HG02588 (cell line): Measurements from ENCODE around the gene MRLN.
"Not testable (repeated sequence)": the region's sequence is repeated elsewhere in the genome, so short reads cannot be mapped to it uniquely, and the experiment has no call there.

ENCODE experiments used
- ATAC-seq: cut with Tn5 transposase; IDR thresholded peaks from one replicate; pipeline ENCODE4 v1.9.1; 2021; ENCODE audit warnings: mild to moderate bottlenecking, moderate library complexity; ENCODE audit not compliant: unreplicated experiment

The MRLN gene

GRCh38 chr10:59753267-59753666, at the start of gene MRLN:
Gene MRLN, minus strand, starts transcription at chr10:59753455.
- no peak for ATAC-seq

DNA sequence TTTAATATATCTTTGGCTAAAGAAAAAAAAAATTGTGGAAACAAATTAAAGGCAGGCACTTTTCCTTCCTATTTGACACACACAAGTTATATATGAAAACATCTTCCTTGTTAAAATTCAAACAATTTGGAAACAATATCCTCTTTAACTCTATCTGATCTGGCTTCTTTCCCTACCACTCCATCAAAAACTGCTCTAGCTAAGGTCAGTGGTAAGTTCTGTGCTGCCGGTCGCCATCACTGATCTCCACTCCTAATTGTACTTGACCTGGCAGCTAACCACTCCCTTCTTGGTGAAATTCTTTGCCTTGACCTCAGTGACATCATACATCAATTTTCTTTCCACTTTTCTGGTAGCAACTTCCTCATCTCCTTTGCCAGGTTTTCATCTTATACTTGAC, 47.9 kb upstream of the MRLN start:
- no peak for ATAC-seq

- ATAC-seq, result no peak
These were observed 46.2 kb upstream of the MRLN start for GRCh38 chr10:59799421-59799820.

- ATAC-seq, result no peak
These were observed 40.7 kb upstream of the MRLN start for GRCh38 chr10:59793919-59794318.

GRCh38 chr10:59792812-59793211, 39.6 kb upstream of the MRLN start:
- no peak for ATAC-seq

GRCh38 chr10:59791601-59792000, 38.3 kb upstream of the MRLN start:
- no peak for ATAC-seq

GRCh38 chr10:59790080-59790479, 36.8 kb upstream of the MRLN start:
- ATAC-seq, result not testable (repeated sequence)

DNA sequence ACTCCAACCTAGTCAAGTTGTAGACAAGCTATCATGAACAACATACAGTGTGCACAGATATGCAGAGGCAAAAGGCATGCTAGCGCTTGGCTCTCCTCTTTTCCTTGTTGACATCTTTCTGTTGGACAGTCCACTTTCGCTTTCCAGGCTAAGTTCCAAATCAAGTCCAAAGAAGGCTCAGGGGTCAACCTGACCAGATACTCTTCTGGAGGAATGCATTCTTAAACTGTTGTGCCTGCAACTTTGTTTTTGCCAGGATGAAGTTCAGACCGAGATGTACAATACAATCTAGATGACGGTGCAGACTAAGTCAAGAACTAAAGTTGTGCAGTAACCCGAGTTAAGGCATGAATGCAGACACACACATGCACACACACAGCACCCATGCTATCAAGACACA, 35.7 kb upstream of the MRLN start:
- ATAC-seq, result not testable (repeated sequence)

- ATAC-seq, result not testable (repeated sequence)
These were observed 33.8 kb upstream of the MRLN start for GRCh38 chr10:59787032-59787431.

DNA sequence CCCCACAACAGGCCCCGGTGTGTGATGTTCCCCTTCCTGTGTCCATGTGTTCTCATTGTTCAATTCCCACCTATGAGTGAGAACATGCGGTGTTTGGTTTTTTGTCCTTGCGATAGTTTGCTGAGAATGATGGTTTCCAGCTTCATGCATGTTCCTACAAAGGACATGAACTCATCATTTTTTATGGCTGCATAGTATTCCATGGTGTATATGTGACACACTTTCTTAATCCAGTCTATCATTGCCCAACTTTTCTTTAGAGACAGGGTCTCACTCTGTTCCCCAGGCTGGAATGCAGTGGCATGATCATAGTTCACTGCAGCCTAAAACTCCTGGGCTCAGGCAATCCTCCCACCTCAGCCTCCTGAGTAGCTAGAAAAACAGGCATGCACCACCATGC, 32.2 kb upstream of the MRLN start:
- not testable (repeated sequence) for ATAC-seq

DNA sequence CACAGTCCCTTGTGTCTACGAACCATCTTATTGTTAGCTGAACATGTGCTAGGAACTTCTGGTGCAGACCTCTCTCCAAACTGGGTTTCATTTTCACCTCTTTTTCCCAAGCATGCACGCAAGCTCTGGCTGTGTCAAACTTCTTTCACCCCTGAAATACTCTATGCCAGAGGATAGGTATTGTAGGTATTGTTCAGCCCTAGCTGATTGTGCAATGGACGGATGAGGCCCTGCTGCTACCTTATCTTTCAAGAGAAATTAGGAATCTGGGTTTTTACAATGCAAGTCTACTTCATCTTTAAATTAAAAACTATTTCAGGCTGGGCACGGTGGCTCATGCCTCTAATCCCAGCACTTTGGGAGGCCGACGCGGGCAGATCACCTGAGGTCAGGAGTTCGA, 28.3 kb upstream of the MRLN start:
- no peak for ATAC-seq

DNA sequence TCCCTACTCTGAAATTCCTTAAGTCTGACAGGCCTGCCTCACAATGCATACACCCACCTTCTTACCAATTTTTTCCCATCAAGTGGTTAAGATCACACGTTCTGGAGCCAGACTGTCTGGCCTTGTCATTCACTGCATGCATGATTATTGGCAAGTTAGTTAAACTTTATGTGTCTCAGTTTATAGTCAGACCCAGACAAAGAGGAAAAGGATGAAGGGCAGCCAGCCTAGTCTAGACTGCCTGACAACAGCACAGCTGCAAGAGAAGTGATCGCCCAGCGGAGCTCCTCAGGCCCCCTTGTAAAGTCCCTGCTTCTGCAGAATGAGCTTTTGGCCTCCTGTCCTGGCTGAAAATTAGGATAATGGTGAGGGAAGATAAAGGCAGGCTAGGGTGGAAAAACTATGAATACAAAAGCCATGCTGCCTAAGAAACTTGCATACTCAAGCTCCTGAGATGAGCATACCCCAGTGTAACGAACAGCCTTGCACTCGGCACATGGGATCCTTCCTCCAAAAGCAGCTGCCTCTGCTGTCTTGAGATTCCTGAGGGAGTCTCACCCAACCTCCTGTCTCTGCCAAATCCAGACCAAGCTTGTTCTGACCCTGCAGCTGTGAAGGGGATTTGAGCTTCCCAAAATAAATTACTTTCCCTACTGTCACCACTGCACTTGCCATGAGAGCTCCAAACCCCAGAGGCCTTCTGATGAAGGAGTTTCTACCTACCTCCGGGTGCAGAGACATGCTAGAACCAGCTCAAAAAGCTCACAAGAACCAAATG, 26.7 kb upstream of the MRLN start:
- no peak for ATAC-seq

- ATAC-seq, result no peak
These were observed 21.2 kb upstream of the MRLN start for GRCh38 chr10:59774451-59774850.

DNA sequence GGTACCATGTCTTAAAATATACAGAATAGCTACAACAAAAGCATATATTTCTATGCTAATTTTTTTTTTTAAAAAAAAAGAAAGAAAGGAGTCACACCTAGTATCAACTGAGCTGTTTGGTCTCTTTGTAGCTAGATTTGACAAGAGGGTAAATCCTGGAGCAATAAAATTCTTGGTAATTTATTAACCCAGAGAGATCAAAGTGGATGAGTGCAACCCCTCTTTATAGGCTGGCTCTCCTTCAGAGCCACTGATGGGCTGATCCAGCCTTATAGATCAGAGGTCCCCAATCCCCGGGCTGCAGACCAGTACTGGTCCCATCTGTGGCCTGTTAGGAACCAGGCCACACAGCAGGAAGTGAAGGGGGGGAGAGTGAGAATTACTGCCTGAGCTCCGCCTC, 19.8 kb upstream of the MRLN start:
- ATAC-seq, result no peak

- ATAC-seq, result no peak
These were observed 18.0 kb upstream of the MRLN start for GRCh38 chr10:59771162-59771807.

GRCh38 chr10:59770689-59771088, 17.4 kb upstream of the MRLN start:
- ATAC-seq, result no peak

- ATAC-seq, result no peak
These were observed 9.2 kb upstream of the MRLN start for GRCh38 chr10:59762505-59762904.

- ATAC-seq, result no peak
These were observed 4.7 kb upstream of the MRLN start for GRCh38 chr10:59757966-59758365.

DNA sequence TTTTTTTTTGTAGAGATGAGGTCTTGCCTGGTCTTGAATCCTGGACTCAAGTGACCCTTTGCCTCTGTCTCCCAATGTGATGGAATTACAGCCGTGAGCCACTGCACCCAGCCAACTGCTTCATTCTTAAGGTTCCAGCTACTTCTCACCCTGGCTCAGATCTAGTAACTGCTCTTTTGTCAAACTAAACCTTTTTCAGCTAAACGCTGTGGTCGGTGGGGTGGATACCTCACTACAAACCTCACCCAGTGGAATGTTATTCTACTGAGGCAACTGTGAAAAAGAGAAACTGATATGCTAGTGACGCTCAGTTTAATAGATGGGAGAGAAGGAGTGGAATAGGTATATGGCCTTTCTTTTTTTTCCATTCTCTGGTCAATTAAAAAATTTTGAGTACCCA, 1.7 kb upstream of the MRLN start:
- no peak for ATAC-seq

GRCh38 chr10:59752278-59752940, 846 bp downstream of the MRLN start:
- no peak for ATAC-seq

GRCh38 chr10:59750155-59750945, 2.9 kb downstream of the MRLN start:
- no peak for ATAC-seq
